HG03457 (cell line): ENCODE data around the gene KIF3A.

Experiments
- ATAC-seq: cut with Tn5 transposase; IDR thresholded peaks from one replicate; pipeline ENCODE4 v1.9.1; 2021; ENCODE audit warnings: moderate number of reproducible peaks; ENCODE audit not compliant: unreplicated experiment

The KIF3A gene

DNA sequence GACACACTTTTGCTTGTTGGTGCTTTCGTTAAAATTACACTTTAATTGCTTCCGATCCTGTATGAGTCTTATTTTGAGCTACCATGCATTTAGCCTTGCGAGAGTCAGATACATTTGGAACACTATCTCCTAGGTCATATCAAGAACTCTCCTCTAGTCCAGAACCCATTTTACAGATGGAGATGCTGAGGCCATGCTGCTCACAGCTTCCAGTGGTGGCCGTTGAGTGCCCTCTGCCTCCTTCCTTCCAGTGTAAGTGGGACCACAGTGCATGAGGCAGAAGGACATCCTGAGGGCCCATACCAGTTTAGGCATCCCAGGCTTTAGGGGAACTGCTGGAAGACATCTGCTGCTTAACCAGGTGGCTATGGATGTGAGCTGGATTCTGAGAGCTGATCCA, 16.8 kb upstream of the KIF3A start:
- ATAC-seq, result no peak

DNA sequence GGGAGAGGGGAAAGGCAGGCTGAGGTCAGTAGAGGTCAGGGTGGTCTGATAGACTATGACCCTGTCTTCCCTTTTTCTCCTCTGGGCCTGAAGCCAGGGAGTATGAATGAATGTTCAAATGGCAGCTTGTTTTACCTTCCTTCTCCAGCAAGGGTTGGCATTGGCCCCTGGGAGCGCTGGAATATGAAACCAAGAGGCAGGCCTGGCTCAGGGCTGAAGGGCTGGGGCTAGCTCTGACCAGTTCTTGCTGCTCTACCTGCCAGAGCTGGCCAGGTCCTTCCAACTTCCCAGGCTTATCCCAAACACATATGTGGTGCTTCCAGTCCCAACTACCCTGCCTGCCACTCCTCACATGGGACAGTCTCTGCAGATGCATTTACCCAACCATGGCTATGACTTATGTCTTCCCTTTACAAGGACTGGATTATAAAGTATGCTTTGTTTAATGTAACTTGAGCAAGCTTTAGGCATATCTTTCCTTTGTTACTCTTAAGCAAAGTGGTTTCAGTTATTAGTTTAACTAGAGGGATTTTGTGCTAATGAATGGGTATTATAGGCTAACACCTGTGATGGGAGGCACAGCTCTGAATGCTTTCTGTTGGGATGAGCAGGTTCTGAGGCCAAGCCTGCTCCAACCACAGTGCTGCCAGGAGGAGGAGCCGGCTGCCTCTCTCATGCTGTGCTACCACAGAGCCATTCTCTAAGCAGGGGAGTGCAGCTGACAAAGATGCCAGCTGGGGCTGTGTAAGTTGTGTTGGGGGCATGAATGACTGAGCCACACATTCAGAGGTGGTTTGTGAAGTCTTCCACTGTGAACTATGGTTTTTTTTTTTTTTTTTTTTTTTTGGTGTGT, 16.0 kb upstream of the KIF3A start:
- no peak for ATAC-seq

DNA sequence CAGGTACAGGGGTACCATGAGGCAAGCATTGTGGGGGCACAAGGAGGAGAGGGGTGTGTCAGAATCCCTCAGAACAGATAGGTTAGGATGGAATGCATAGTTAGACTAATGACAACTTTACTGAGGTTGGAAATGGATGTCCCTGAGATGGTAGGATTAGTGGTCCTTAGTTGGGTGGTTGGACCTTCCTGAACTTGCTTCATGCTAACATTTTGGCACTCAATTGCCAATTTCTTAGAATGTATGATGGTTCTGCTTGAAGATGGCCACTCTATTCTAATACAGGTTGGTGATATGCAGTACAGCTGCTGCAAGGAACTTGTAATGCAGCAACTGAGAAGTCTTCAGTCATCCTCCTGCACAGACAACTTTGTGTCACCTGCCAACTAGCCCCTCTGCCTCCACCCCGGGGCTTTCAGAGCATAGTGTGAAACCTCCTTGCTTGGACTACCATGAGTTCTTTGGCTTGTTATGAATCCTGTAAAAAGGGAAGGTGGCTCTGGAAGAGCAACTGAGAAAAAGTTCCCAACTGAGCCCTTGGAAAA, 15.3 kb upstream of the KIF3A start:
- no peak for ATAC-seq

DNA sequence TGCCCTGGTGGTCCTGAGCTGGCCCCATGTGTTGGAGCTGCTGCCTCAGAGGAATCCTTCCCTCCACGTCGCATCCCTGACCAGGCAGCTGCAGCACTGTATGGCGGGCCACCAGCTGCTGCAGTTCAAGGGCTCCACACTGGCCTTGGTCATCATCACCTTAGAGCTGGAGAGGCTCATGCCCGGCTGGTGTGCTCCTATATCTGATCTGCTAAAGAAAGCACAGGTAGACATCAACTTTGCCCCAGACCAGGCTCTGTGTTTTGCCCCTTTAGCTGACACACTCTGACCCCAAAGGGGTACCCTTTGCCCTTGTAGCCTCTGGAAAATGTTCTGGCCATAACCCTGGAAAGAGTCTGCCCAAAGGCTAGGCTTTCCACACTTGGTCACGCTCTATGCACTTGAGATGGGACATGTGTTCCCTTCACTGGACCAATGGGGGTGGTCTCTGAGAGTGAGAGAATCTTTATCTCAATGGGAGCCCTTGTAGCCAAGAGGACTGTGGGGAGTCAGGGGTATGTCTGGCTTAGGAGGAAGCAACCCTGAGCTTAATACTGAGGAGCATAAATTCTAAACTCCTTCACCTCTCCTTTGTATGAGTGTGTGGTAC, 14.7 kb upstream of the KIF3A start:
- ATAC-seq, result no peak

DNA sequence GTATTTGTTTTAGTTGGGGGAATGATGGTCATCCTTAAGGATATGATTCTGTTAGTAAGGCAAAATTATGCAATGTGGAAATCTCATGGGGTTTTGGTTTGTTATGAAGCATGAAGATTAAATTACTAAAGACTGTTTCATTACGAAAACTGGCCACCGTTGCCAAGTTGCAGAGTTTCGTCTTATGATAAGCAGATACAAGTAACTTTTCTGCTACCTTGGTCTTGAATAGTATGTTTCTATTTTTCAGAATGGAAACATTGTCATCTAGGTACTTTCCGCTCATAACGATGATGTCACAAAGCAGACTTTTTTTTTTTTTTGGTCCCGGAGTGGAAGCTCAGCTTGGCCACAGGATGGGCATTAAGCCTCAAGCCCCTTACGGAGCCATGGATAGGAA, 14.1 kb upstream of the KIF3A start:
- peak; percentile 23 for ATAC-seq

DNA sequence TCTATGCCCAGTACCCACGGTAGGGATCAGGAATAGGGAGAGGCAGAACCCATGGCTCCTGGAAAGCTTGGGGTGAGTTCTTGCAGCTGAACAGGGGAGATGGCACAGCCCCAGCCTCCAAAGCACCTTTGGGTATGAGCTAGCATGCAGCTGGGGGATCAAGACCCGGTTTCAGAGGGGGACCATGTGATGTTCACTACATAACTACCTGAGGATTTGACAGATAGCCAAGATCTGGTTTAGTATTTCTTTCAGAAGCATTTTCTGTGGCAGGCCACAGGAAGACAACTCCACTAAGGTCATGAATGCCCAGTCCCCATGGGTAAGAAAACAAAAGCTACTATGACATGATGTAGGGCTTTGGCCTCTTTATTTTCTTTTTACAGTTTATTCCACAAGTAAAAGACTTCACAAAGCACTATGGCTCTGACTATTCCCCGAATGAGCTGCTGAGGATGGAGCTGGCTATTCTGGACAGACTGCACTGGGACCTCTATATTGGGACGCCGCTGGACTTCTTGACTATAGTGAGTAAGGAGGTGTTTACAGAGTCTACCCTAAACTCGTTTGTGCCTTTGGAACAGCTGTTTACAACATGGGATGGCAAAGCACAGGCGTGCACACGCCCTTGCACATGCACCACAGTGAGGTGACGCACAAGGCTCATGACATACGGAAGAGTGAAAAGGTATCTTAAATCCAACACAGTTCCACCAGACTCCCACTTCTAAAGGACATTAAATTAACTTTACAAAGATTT, 13.3 kb upstream of the KIF3A start:
- peak; percentile 41 for ATAC-seq

DNA sequence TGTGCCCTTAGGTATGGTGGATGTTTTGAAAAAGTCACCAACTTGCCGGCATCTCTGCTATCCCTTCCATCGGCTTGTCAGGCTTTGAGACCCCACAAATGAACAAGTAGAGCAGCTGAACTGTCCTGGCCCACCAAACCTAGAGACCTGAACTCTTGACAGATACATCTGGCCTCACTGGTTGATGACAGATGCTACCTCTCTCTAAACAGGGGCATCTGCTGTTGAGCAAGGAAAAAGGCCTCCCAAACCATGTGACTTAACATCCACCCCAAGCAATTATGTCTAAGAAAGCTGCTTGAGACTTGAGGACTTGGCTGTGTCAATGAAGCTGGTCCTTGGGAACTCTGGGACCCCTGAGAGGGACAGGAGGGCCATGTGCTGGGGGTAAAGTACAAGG, 12.2 kb upstream of the KIF3A start:
- ATAC-seq, result no peak

DNA sequence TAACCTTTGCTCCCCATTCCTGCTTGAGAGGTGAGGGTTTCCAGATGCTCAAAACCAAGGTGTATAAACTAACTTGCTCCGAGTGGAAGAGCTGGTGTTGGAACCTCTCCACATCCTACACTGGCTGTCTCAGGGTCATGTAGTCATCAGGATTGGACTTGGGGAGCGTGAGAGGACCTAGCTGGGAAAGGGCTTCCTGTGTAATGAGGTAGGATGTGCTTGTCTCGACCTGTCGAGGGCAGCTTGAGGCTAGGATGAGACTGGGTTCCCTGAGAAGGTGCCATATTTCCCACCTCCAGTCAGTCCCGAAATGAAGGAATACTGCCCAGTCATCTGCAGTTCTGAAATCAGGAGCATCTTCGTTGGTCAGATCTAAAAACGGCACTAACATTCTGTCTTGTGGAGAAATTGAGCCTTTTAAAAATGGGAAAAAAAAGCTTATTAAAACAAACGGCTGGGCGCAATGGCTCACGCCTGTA, 11.2 kb upstream of the KIF3A start:
- ATAC-seq, result no peak

DNA sequence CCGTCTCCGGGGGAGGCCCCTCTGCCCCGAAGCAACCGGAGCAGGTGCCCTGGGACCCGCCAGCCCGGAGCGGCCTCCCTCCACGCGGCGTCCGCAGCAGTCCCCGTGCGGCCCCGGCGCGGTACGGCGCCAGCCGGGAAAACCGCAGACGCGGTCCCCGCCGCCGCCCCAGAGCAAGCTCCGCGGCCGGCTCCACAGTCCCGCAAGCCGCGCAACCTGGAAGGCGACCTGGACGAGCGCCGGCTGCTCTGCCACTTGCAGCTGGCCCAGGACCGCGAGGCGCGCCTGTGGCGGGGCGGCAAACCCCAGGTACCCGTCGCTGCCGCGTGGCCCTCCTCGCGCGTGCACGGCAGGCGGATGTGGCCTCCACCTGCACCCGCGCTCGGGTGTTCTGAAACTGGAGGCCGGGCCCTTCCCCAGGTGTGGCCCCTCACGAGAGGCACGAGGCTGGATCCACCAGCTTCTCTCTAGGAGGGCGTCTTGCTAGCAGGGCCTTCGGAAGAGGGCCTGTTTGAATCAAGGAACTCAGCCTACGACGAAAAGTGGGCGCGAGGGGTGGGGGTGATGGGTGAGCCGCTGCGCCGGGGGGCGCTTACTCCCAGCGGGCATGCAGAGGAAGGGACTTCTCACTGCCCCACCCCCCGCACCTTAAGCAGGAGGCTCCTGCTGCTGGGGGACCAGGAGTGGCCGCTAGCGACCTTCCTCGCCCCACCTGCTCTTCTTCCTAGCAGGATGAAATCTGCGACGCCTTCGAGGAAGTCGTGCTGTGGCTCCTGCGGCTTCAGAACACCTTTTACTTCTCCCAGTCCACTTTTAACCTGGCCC, 10.5 kb upstream of the KIF3A start:
- no peak for ATAC-seq

DNA sequence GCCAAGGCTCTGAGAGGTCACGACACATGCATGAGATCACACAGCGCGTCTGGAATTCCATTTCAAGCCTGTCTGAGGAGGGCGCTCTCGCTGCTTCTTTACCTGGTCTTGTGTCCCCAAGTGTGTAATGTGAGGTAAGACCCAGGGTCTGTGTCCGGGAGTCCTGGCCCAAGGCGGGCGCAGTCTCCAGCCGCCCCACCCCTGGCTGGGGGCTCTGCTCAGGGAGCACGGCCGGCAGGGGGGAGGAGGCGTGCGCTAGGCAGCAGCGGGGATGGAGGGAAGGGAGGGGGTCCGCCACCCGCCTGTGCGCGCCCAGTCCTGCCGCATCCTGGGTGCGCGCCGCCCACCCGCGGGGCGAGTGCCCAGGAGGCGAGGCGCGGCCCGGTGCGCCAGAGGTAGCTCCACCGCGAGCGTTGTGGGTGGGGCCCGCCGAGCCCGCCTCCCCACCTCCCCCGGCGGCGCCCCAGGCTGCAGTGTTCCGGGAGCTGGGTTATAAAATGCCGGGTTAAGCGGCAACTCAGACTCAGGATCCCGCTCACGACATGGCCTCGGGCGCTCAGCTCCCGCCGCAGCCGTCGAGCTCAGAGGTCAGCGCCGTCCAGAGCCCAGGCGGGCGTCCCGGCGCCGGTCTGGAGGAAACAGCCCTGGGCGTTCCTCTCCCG, 9.7 kb upstream of the KIF3A start, which contains the start of gene CCNI2:
CCNI2 (plus strand) TSS at position 473 of the 662 bp plus-strand sequence; CDS start at position 543, 70 bp downstream.
- peak; percentile 31 for ATAC-seq

DNA sequence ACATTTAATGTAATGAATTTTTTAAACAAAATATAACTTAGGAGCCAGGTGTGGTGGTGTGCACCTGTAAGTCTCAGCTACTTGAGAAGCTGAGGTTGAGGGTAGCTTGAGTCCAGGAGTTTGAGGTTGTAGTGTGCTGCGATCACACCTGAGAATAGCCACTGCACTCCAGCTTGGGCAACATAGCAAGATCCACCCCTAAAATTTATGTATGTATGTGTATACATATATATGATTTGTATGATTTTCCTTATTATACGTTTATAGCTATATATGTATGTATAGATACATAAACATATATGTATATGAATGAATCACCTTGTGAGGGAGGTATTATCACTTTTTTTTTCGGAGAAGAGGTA, 9.2 kb upstream of the KIF3A start:
- ATAC-seq, result no peak

DNA sequence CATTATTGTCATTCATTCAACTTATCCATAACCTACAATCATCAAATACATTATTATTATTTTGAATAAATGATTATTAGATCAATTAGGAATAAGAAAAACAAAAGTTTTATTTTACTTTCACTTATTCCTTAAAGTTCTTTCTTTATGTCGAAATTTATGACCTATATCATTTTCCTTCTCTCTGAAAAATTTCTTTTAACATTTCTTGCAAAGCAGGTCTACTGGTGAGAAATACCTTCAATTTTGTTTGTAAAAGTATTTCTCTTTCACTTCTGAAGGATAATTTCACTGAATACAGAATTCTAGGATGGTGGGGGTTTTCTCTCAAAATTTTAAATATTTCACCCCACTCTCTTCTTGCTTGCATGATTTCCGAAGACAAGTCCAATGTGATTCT, 7.3 kb upstream of the KIF3A start:
- ATAC-seq, result no peak

DNA sequence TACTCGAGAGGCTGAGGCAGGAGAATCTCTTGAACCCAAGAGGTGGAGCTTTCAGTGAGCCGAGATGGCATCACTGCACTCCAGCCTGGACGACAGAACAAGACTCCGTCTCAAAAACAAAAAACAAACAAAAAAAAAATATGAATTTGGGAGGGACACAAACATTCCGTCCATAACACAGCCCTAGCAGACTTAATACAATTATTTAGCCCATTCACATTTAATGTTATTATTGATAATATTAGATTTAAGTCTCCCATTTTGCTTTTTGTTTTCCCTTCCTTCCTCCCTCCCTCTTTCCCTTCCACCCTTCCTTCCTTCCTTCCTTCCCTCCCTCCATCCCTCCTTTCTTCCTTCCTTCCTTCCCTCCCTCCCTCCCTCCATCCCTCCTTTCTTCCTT, 5.3 kb upstream of the KIF3A start:
- no peak for ATAC-seq

DNA sequence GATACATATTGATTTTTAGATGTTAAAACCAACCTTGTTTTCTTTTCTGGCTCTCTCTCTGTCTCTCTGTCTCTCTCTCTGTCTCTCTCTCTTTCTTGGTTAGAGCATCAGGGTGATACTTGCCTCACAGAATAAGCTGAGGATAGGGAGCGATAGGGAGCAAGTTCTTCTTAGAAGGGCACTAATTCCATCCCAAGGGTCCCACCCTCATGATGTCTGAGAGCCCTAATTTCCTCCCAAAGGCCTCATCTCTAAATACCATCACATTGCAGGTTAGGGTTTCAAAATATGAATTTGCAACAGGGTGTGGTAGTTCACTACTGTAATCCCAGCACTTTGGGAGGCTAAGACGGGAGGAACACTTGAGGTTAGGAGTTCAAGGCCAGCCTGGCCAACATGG, 4.8 kb upstream of the KIF3A start:
- ATAC-seq, result no peak

DNA sequence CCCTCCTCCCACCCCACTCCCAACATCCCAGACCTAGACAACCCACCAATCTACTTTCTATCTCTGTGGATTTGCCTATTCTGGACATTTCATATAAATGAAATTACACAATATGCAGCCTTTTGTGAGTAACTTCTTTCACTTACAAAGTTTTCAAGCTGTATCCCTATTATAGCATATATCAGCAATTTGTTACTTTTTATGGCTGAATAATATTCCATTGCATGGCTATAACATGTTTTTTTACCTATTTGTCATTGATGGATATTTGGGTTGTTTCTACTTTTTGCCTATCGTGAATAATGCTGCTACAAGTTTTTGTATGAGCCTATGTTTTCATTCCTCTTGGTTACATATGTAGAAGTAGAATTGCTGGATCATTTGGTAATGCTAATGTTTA, 1.9 kb upstream of the KIF3A start:
- no peak for ATAC-seq

DNA sequence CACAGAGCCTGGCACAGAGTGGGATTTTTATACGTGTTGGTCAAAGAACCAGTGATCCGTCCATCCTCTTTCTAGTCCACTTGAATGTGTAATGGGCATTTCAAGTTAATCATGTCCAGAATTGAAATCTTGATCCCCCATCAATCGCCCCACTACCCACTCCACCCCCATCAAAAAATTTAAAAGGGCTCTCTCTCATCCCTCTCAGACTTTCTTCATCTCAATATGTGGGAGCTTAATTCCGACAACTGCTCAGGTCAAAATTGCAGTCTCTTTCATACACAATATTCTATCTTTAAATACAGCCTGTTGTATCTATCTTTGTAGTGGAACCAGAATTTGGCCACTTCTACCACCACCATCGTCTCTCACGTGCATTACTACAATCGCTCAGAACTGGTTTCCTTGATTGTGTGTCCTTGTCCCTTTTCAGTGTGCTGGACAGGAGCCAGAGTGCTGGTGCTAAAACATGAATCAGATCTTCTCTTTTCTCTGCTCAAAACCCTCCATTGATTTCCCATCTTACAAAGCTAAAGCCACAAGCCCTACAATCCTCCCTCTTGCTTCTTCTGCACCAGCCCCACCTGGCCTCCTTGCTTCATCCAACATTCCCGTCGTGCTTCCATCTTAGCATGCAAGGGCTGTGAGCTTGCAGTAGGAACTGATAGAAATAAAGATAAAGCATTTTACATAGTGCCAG, 786 bp upstream of the KIF3A start:
- ATAC-seq, result no peak

DNA sequence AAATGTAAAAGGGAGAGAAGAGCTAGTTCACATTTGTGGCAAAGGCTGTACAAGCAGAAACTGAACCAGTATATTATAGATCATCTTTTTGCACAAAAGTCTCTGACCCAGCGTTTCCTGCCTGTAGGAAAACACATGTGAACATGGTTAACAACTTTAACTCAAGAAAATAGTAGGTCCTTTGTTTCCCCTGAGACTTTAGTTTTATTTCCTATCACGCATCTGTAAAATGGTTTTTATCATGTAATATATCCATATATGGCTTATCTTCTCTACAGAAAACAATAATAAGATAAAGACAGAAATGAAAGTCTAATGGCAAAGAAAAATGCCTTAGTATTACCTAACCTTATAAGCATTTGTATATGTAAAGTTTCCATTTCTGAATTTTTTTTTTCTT, 2.7 kb downstream of the KIF3A start:
- no peak for ATAC-seq

DNA sequence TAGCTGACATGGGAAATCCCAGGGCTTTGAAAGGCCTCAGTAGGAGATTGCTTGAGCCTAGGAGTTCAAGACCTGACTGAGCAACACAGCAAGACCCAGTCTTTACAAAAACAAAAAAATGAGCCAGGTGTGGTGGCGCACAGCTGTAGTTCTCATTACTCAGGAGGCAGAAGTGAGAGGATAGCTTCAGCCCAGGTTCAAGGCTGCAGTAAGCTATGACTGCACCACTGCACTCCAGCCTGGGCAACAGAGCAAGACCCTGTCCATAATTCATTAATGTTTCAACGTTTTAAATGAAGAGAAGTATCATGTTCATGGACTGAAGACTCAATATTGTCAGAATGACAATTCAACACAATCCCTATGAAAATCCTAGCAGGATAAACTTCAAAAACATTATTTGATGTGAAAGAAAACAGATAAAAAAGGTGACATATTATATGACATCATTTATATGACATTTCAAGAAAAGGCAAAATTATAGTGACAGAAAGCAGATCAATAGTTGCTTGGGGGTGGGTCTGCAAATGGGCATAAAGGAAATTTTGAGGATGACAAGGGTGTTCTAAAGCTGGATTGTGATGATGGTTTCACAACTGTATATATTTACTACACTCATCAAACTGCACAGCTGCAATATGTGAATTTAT, 3.7 kb downstream of the KIF3A start:
- ATAC-seq, result no peak

DNA sequence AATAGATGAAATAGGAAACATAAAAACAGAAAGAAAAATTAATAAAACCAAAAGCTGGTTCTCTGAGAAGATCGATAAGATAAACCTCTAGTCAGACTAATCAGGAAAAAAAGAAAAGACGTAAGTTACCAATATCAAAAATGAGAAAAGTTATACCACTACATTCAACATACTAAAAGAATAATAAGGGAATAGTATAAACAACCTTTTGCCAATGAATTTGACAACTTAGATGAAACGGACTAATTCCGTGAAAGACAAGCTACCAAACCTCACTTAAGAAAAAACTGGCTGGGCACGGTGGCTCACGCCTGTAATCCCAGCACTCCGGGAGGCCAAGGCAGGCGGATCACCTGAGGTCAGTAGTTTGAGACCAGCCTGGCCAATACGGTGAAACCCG, 7.5 kb downstream of the KIF3A start:
- ATAC-seq, result no peak
